ENCODE results near the gene RNFT2. TPM values are rescaled to one million over a fixed set of nuclear protein-coding genes. Genes with fewer than 3 reads are reported as not detected.

The RNFT2 gene
- total RNA-seq, 2 experiments from 2014 or later, result 4.9 to 6.0 TPM

- H3K27me3 Mint-ChIP-seq, result peaks cover 21% of the 10 kb centered on the region
- ChIA-PET CTCF (no interaction called here), POLR2A (no interaction called here)
- H3K4me3 ChIP-seq (ENCODE audit: low read length), result no peak overlapping the region
- no peaks in the 10 kb centered on the region for H3K36me3 ChIP-seq (ENCODE audit: insufficient read depth, low read length)
- peaks cover 4% of the 10 kb centered on the region for H3K4me1 Mint-ChIP-seq (ENCODE audit: low read depth)
- no peak overlapping the region for H3K4me3 Mint-ChIP-seq
- no peaks in the 10 kb centered on the region for H3K4me1 ChIP-seq (ENCODE audit: insufficient read depth, low read length)
- no peak for DNase-seq
- no peak overlapping the region for H3K27ac ChIP-seq (ENCODE audit: low read depth in 1 of 2, low read length in 2 of 2)
- no peaks in the 10 kb centered on the region for H3K9me3 Mint-ChIP-seq
- peaks cover 0 to 4% of the 10 kb centered on the region in 2 experiments for H3K9me3 ChIP-seq (ENCODE audit: control insufficient read depth in 1 of 2, insufficient read depth in 1 of 2, low read length in 2 of 2)
- H3K27me3 ChIP-seq (ENCODE audit: control insufficient read depth in 1 of 2, insufficient read depth in 2 of 2, low read length in 2 of 2), result peaks cover 12 to 16% of the 10 kb centered on the region in 2 experiments
- H3K36me3 Mint-ChIP-seq (ENCODE audit: low read depth), result no peaks in the 10 kb centered on the region
- intact Hi-C loops (cut with DNase I, micrococcal nuclease), result no loop called here
- TF ChIP-seq CTCF (IDR thresholded peaks at IDR 0.05), result no peak
- no peak overlapping the region for H3K27ac Mint-ChIP-seq
- ATAC-seq (ENCODE audit: poor library complexity), result no peak
Observed at GRCh38 chr12:116698554-116699075, 39.5 kb upstream of the RNFT2 start.

- Mint-ChIP-seq H3K9me3 (no peaks in the 10 kb centered on the region), H3K36me3 (ENCODE audit: low read depth) (no peaks in the 10 kb centered on the region), H3K27ac (no peak overlapping the region), H3K4me1 (ENCODE audit: low read depth) (peaks cover 4% of the 10 kb centered on the region), H3K27me3 (peaks cover 7% of the 10 kb centered on the region), H3K4me3 (no peak overlapping the region)
- DNase-seq (no peak), ATAC-seq (ENCODE audit: poor library complexity) (no peak)
- TF ChIP-seq CTCF (IDR thresholded peaks at IDR 0.05), result no peak
- Histone ChIP-seq H3K36me3 (ENCODE audit: insufficient read depth, low read length) (no peaks in the 10 kb centered on the region), H3K4me3 (ENCODE audit: low read length) (no peak overlapping the region), H3K27ac (ENCODE audit: low read depth in 1 of 2, low read length in 2 of 2) (no peak overlapping the region), H3K9me3 (ENCODE audit: control insufficient read depth in 1 of 2, insufficient read depth in 1 of 2, low read length in 2 of 2) (no peaks in the 10 kb centered on the region), H3K27me3 (ENCODE audit: control insufficient read depth in 1 of 2, insufficient read depth in 2 of 2, low read length in 2 of 2) (peaks cover 3 to 4% of the 10 kb centered on the region in 2 experiments), H3K4me1 (ENCODE audit: insufficient read depth, low read length) (no peaks in the 10 kb centered on the region)
- ChIA-PET CTCF (interaction anchor here (1.7 kb wide), 1 partner anchor 12 kb away, joined by 4 read pairs; no protein-coding TSS in a partner anchor), POLR2A (no interaction called here)
- intact Hi-C loops (cut with DNase I, micrococcal nuclease), result loop anchor here in 1 of 2 experiments (5.0 kb wide), 1 partner anchor 417 kb away; no protein-coding TSS in a partner anchor
Observed at GRCh38 chr12:116700066-116700465, 38.0 kb upstream of the RNFT2 start.

- intact Hi-C loops (cut with DNase I, micrococcal nuclease), result loop anchor here in 1 of 2 experiments (5.0 kb wide), 1 partner anchor 416 kb away; no protein-coding TSS in a partner anchor
- H3K27me3 ChIP-seq (ENCODE audit: control insufficient read depth in 1 of 2, insufficient read depth in 2 of 2, low read length in 2 of 2), result no peaks in the 10 kb centered on the region
- CTCF ChIA-PET, result no interaction called here
- Mint-ChIP-seq H3K27ac (no peak overlapping the region), H3K27me3 (peaks cover 8% of the 10 kb centered on the region), H3K4me1 (ENCODE audit: low read depth) (peaks cover 4% of the 10 kb centered on the region), H3K9me3 (no peaks in the 10 kb centered on the region), H3K36me3 (ENCODE audit: low read depth) (no peaks in the 10 kb centered on the region), H3K4me3 (no peak overlapping the region)
- H3K27ac ChIP-seq (ENCODE audit: low read depth in 1 of 2, low read length in 2 of 2), result no peak overlapping the region
- POLR2A ChIA-PET, result no interaction called here
- no peaks in the 10 kb centered on the region for H3K36me3 ChIP-seq (ENCODE audit: insufficient read depth, low read length)
- no peak for TF ChIP-seq CTCF (IDR thresholded peaks at IDR 0.05)
- H3K9me3 ChIP-seq (ENCODE audit: control insufficient read depth in 1 of 2, insufficient read depth in 1 of 2, low read length in 2 of 2), result no peaks in the 10 kb centered on the region
- DNase-seq (no peak), ATAC-seq (ENCODE audit: poor library complexity) (no peak)
- no peaks in the 10 kb centered on the region for H3K4me1 ChIP-seq (ENCODE audit: insufficient read depth, low read length)
- no peak overlapping the region for H3K4me3 ChIP-seq (ENCODE audit: low read length)
Observed at GRCh38 chr12:116701432-116701831, 36.7 kb upstream of the RNFT2 start.

Measured in CD4-positive, alpha-beta T cell (primary cell).